Cardiac septum (tissue), 1 donor: ENCODE measurements around the gene NEK5. TPM values are rescaled to one million over a fixed set of nuclear protein-coding genes. Genes with fewer than 3 reads are reported as not detected.
"Not testable (repeated sequence)": the region's sequence is repeated elsewhere in the genome, so short reads cannot be mapped to it uniquely, and the experiment has no call there.

Experiments used
- DNase-seq: peaks from one replicate; pipeline ENCODE4 v3.0.0-alpha.2; 2020; ENCODE audit warnings: low spot score
- intact Hi-C: fragments of 100-400 bp; cut with DNase I; formaldehyde crosslinking; loops from one replicate; pipeline ENCODE4 v1.14.0; 2022
- long read RNA-seq: library from polyadenylated mRNA; unstranded; transcript quantifications from one replicate; pipeline ENCODE4 v2.0.0, GENCODE V29; 2021
- total RNA-seq: library from RNA; stranded (reverse); fragmentation: NEBNext Ultra II Directional; extraction: Animal tissue kit (Norgen Biotek cat#: 25700); gene quantifications from one replicate; pipeline ENCODE4 v1.2.1, GENCODE V29; 2021
- donor health status: DM: no; HTN: no; CAD: no.

NEK5 gene
- total RNA-seq, result 0.67 TPM
- long read RNA-seq, partial matches to known transcripts, result 0 of 2 reads
- long read RNA-seq, other reads (novel, unspliced or antisense), result 2 of 2 reads

- peak; percentile 88 for DNase-seq
- intact Hi-C loops, result loop anchor here (2.0 to 5.0 kb wide), 5 partner anchors 128 to 312 kb away; partner anchors contain the start of gene TMEM272
Measured at GRCh38 chr13:52128714-52129700, at the start of gene NEK5. TSS of gene NEK5 (minus strand) at chr13:52129073. CDS start at chr13:52127482, 1,591 bp downstream.

GRCh38 chr13:52177276-52177675 lies 48.4 kb upstream of the NEK5 start:
- intact Hi-C loops, result no loop called here
- no peak for DNase-seq

- intact Hi-C loops, DNase-seq: not testable (repeated sequence)
Measured at GRCh38 chr13:52173970-52174369, 45.1 kb upstream of the NEK5 start.

- DNase-seq, result no peak
- intact Hi-C loops, result no loop called here
Measured at GRCh38 chr13:52173373-52173772, 44.5 kb upstream of the NEK5 start.

GRCh38 chr13:52171686-52172085 lies 42.8 kb upstream of the NEK5 start:
- DNase-seq, intact Hi-C loops: not testable (repeated sequence)

GRCh38 chr13:52170828-52171391 lies 42.0 kb upstream of the NEK5 start:
- DNase-seq, intact Hi-C loops: not testable (repeated sequence)

GRCh38 chr13:52169839-52170238 lies 41.0 kb upstream of the NEK5 start:
- DNase-seq, result no peak
- intact Hi-C loops, result no loop called here

GRCh38 chr13:52165411-52165810 lies 36.5 kb upstream of the NEK5 start:
- intact Hi-C loops, result no loop called here
- DNase-seq, result no peak

GRCh38 chr13:52164989-52165388 lies 36.1 kb upstream of the NEK5 start:
- intact Hi-C loops, result no loop called here
- no peak for DNase-seq

GRCh38 chr13:52163878-52164277 lies 35.0 kb upstream of the NEK5 start:
- DNase-seq, intact Hi-C loops: not testable (repeated sequence)

GRCh38 chr13:52162279-52163101 lies 33.6 kb upstream of the NEK5 start:
- intact Hi-C loops, result no loop called here
- no peak for DNase-seq

- intact Hi-C loops, result no loop called here
- DNase-seq, result no peak
Measured at GRCh38 chr13:52161181-52161646, 32.3 kb upstream of the NEK5 start.

GRCh38 chr13:52160506-52160905 lies 31.6 kb upstream of the NEK5 start:
- intact Hi-C loops, result no loop called here
- no peak for DNase-seq

- DNase-seq, result no peak
- intact Hi-C loops, result no loop called here
Measured at GRCh38 chr13:52160053-52160452, 31.2 kb upstream of the NEK5 start.

- peak; percentile 86 for DNase-seq
- intact Hi-C loops, result no loop called here
Measured at GRCh38 chr13:52159159-52159982, 30.5 kb upstream of the NEK5 start, which contains the start of gene NEK3. TSS of gene NEK3 (minus strand) at chr13:52159597. CDS start at chr13:52156191, 3,406 bp downstream.

GRCh38 chr13:52158629-52159158 lies 29.8 kb upstream of the NEK5 start:
- no peak for DNase-seq
- intact Hi-C loops, result no loop called here

- intact Hi-C loops, result no loop called here
- DNase-seq, result no peak
Measured at GRCh38 chr13:52156724-52157261, 27.9 kb upstream of the NEK5 start.

GRCh38 chr13:52155177-52155576 lies 26.3 kb upstream of the NEK5 start:
- no peak for DNase-seq
- intact Hi-C loops, result no loop called here
